ENCODE measurements around the gene EPM2AIP1.
A peak's percentile ranks its signal among the peaks of the same experiment; 100 is the strongest.

Gene EPM2AIP1

GRCh38 chr3:36944641-36945270 lies 48.2 kb downstream of the EPM2AIP1 start, which contains the start of gene TRANK1:
Gene TRANK1, minus strand, starts transcription at chr3:36945054. Its CDS starts 245 bp downstream, at chr3:36944809.
- peak; percentile 67 for DNase-seq

DNA sequence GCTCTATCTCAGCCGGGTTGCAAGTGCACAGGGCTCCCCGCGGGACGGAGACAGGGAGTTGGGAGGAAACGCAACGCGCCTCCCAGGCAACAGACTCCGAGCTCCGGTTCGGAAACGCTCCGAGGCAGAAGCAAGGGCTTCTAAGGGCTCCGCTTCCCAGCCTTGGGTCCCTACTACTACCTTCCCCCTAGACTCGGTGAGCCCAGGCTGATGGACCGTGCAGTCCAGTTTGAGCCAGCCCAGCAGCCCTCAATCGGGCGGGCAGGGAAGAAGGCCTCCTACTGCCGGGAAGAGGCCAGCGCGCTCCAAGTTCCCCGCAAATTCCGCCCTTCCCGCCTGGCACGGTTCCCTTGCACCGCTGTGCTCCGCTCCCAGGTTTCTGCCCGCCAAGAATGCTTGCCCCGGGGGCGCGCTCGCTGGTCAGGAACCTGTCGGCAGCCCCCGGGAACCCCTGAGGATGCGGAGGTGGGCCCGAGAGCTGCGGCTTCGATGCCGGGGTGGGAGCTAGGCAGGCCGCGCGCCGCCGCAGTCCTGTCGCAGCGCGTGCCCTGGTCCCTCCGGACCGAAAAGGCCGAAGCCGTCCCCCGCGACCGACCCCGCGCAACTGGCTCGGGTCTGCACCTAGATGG lies 48.8 kb downstream of the EPM2AIP1 start:
- DNase-seq: peak; percentile 65

DNA sequence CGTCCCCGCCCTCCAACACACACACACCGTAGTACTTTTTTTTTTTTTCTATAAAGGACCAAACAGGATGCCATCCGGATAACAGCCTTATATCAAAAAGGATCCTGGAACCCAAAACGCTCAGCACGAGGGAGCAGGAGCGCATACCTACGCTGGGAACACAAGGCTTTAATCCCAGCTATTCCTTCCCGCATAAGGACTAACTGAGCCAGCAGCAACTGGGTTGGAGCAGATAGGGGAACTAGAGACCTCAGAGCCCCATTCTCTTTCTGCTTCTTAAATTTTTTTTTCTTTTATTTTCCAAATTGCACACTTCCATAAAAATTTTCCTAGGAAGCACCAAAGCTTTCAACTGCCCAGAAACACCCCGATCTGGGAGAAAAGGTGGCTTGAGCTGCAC lies 49.3 kb downstream of the EPM2AIP1 start:
- no peak for DNase-seq

DNA sequence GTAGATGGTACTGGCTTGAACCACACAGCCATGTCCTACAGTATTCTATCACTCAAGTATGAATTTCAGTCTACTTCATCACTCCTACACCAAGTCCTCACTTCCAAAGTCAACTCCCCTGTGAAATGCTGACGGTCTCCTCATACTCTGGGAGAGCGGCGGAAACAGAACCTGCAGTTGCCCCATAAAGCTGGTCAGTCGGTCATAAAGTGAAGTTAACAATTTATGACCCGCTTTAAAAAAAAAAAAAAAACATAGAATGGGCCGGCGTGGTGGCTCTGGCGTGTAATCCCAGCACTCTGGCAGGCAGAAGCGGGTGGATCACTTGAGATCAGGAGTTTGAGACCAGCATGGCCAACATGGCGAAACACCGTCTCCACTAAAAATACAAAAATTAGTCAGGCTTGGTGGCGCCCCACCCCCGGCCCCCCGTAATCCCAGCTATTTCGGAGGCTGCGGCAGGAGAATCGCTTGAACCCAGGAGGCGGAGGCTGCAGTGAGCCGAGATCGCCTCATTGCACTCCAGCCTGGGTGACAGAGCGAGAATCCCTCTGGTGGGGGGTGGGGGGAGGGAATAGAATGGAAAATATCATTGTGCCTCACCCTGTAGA lies 50.2 kb downstream of the EPM2AIP1 start:
- DNase-seq: no peak

DNA sequence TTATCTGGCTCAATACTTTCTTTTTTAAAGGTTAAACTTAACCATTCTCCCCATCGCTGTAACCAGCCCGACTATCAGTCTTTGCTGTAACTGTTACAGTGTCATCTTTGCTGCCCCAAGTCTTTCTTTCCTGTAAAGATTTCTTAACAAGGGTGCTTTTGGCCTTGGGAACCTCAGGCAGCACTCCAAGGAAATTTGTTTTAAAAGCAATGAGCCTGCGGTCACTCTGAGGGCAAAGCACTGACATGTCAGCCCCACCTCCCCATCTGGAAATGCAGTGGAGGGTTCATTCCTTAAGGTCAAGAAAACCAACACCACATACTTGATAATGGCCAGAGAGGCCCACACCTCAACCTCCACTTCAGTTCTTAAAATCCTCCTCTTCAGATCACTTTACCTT lies 51.3 kb downstream of the EPM2AIP1 start:
- DNase-seq: no peak

DNA sequence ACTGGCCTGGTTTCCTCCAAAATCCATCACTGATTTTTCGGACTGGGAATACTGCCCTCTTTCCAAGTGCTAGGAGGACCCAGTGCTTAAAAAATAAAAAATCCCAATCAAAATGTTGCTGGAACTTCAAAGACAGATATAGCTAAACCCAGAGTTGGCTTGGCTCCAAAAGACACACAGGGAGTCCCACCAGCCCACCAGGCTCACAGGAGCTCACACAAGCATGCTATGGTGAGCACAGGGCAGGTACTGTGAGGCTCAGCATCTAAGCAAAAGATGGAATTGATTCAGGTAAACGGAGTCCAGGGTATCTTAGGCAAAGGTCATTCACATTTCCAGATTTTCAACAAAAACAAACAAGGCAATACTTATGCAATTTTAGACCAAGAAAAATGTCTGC lies 51.8 kb downstream of the EPM2AIP1 start:
- DNase-seq: no peak

GRCh38 chr3:36937492-36937891 lies 55.4 kb downstream of the EPM2AIP1 start:
- peak; percentile 29 for DNase-seq
